Loucy (cell line): Measurements from ENCODE around the gene GAS5.

ENCODE experiments used
- CTCF ChIP-seq: fragments of 200-600 bp; sonication (generic); conservative IDR thresholded peaks from 2 replicates; pipeline ENCODE4 v1.5.1; 2014; ENCODE audit warnings: mild to moderate bottlenecking, antibody characterized with exemption, low read length
- EZH2phosphoT487 ChIP-seq: fragments of 200-600 bp; IDR thresholded peaks from 2 replicates; pipeline ENCODE4 v1.6.1; 2018; ENCODE audit warnings: antibody characterized with exemption, mild to moderate bottlenecking, moderate library complexity, borderline replicate concordance

DNA sequence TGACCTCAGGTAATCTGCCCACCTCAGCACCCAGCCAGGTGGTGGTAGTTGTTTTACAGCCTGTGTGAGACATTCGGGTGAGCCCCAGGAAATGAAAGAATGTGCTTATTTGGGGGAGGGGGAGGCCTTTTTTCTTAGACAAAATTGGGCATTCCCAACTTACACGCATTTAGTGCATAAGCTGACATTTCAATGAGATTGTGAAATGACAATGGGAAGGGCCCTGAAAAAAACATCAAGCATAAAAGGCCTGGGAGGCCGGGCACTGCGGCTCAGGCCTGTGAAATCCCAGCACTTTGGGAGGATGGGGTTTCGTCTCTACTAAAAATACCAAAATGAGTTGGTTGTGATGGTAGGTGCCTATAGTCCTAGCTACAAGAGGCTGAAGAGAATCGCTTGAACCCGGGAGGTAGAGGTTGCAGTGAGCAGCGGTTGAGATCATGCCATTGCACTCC is 5.0 kb downstream of the GAS5 start:
- TF ChIP-seq CTCF (no peak), EZH2phosphoT487 (no peak)
